SH-SY5Y (cell line): ENCODE results near the gene ZNF93.

ENCODE experiments used
- GATA2 ChIP-seq: IDR thresholded peaks from 2 replicates; pipeline ENCODE4 v1.6.1; 2011; ENCODE audit warnings: mild to moderate bottlenecking, low read depth, low read length
- GATA3 ChIP-seq: IDR thresholded peaks from 2 replicates; pipeline ENCODE4 v1.6.1; 2011; ENCODE audit warnings: low read depth, mild to moderate bottlenecking, low read length, moderate library complexity

ZNF93 gene

GRCh38 chr19:19938449-19938848, 37.7 kb downstream of the ZNF93 start:
- no peak for TF ChIP-seq GATA3
- TF ChIP-seq GATA2: no peak

GRCh38 chr19:19943848-19944582, 43.3 kb downstream of the ZNF93 start:
- no peak for TF ChIP-seq GATA2
- TF ChIP-seq GATA3: no peak

- TF ChIP-seq GATA3 (no peak), GATA2 (no peak)
Measured at GRCh38 chr19:19944583-19944880, 43.8 kb downstream of the ZNF93 start.

GRCh38 chr19:19946226-19946625, 45.5 kb downstream of the ZNF93 start:
- TF ChIP-seq GATA2 (no peak), GATA3 (no peak)

- TF ChIP-seq GATA2: no peak
- TF ChIP-seq GATA3: no peak
Measured at GRCh38 chr19:19948800-19949199, 48.1 kb downstream of the ZNF93 start.

- TF ChIP-seq GATA2: no peak
- no peak for TF ChIP-seq GATA3
Measured at GRCh38 chr19:19955208-19955607, 54.5 kb downstream of the ZNF93 start.

- TF ChIP-seq GATA3 (no peak), GATA2 (no peak)
Measured at GRCh38 chr19:19956434-19957075, 55.8 kb downstream of the ZNF93 start.

GRCh38 chr19:19964416-19964815, 63.7 kb downstream of the ZNF93 start:
- TF ChIP-seq GATA3 (no peak), GATA2 (no peak)

- TF ChIP-seq GATA3 (no peak), GATA2 (no peak)
Measured at GRCh38 chr19:19966862-19967261, 66.1 kb downstream of the ZNF93 start.
